GM21619 (cell line): ENCODE results near the gene PDE6B.
"Not testable (repeated sequence)": the region's sequence is repeated elsewhere in the genome, so short reads cannot be mapped to it uniquely, and the experiment has no call there.

Experiments used
- ATAC-seq: cut with Tn5 transposase; IDR thresholded peaks from one replicate; pipeline ENCODE4 v1.9.1; 2021; ENCODE audit not compliant: unreplicated experiment

PDE6B gene

GRCh38 chr4:635851-636627 is 10.7 kb downstream of the PDE6B start:
- ATAC-seq: no peak

DNA sequence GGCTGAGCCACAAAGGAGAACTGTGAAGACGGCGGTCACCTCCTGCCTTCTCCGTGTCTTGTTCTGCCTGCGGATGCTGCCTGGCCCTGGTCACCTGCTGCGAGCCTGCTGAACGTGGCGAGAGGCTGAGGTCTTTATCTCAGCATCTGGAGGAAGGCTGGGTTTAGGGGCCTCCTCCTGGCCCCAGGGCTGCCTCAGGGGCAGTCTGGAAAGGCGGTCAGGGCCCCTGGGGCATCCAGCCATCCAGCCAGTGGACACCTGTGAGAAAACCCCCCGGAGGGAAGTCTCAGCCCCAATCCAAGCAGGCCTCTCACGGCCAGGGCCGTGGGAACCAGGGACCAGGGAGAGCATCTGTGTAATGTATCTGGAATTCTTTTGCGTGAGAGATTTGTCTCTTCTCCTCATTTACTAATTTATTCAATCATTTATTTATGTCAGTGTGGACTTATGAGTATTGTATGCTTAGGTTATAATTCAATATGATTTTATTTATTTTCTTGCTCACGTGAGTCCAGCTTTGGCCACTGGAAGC is 11.3 kb downstream of the PDE6B start:
- ATAC-seq: no peak

DNA sequence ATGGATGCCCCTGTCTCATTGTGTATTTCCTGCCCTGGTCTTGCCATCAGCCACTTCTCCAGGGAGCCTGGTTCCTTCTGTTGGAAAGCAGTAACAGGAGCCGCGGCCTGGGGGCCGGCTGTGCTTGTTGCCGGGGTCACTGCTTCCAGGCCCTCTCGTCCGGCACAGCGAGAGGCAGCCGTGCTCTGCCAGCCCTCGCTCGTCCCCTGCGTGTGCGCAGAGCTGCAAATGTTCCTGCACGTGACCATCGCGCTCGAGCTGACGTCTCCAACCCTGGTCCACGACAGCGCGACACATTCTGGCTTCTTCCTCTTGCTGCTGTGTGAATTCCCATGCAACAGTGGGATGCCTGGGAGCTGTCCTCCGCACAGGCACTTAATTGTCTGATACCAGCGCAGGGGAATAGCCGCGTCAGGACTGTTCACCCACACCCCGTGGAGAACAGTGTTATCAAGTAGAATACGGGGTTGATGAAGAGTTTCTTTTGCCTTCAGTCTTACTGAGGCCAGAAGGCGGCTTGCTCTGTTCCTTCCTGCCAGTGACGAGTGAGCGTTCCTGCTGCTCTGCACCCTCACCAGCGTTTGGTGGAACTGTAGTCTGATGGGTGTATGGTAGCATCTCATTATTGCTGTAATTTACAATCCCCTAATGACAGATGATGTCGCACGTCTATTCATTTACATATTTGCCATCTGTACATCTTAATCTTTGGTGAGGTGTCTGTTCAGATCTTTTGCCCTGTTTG is 12.3 kb downstream of the PDE6B start:
- no peak for ATAC-seq

DNA sequence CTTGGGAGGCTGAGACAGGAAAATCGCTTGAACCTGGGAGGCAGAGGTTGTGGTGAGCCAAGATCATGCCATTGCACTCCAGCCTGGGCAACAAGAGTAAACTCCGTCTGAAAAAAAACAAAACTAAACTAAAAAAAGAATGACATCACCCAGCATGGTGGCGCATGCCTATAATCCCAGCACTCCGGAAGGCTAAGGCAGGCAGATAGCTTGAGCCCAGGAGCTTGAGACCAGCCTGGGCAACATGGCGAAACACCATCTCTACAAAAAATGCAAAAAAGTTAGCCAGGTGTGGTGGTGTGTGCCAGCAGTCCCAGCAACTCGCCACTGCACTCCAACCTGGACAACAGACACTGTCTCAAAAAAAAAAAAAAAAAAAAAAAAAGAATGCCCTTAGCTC is 17.0 kb downstream of the PDE6B start:
- ATAC-seq: not testable (repeated sequence)

GRCh38 chr4:646460-646859 is 21.1 kb downstream of the PDE6B start:
- no peak for ATAC-seq

DNA sequence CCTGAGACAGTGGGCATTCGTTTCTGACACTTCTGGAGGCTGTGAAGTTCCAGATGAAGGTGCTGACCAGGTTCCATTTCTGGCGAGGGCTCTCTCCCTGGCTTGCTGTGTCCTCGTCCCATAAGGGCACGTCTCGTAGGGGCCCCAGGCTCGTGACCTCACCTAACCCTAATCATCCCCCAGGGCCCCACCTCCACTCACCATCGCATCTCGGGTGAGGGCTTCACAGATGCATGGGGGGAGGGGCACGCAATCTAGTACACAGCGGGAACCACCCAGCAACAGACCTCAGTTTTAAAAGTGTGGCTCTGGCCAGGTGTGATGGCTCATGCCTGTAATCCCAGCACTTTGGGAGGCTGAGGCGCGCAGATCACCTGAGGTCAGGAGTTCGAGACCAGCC is 22.1 kb downstream of the PDE6B start:
- ATAC-seq: no peak

DNA sequence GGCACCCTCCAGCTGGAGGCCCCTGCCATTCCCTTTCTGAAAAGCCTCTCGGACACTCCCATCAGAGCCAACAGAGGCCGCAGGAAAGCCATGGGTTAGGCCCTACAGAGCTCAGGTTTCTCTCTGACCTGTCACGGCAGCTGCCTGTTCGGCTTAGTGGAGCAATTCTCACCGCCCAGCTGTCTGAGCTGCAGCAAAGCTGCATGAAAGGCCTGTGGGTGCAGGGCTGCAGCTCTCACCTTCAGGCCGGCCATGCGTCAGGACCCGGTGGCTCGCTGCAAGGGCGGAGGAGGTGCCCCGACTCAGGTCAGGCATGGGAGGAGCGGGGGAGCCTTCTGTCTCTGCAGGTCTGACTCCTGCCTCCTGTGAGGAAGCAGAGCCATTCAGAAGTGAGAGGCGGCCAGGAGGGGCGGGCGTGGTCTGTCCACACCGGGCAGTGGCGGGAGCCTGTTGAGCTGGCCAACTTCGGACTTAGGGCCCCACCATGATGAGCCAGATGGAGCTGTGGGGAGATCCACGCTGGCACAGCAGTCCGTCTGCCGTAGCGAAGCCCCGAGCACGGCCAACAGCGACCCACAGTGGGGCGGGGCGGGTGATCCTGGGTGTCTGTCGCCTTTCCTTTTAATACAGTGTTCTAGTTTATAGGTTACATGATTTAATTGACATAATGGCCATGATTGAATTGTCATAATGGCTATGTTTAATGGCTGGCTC is 23.4 kb downstream of the PDE6B start:
- no peak for ATAC-seq

DNA sequence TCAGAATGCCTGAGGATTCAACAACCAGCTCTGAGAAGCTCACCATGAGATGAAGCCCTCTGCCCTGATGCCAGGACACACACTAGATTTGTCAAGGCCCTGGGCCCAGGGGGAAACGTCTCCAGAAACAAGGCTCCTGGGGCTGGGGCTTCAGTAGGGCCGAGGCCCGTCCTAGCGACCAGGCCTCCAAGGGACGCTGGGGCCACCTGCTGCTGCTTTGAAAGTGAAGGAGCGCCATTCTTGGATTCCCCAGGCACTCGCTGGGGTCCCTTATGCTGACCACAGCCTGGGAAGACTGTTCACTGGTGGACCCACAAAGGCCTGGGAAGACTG is 23.9 kb downstream of the PDE6B start:
- ATAC-seq: no peak

DNA sequence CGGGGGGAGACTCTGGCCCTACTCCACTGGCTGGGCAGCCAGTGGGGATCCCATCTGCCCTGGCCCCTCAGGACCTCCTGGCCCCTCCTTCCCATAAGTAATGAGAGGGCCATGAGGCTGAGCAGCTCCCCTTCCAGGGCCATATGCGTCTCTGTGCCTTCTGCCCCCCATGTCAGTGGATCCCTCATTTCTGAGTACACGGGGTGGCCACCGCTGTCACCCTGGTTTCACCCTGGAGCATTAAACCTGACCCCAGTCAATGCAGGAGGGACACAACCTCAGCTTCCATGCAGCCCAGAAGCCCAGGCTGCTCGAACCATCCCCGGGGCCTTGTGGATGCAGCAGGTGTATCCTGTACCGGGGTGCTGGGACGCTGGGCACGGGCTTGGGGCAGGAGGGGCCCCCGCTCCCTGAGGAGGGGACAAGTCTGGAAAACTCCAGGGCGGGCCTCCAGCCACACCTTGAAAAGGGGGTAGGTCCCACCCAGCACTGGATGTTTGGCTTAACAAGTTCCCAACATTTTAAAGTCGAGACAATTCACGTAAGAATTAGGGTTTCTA is 24.5 kb downstream of the PDE6B start:
- ATAC-seq: no peak

- ATAC-seq: no peak
Observed at GRCh38 chr4:650461-650860, 25.1 kb downstream of the PDE6B start.

DNA sequence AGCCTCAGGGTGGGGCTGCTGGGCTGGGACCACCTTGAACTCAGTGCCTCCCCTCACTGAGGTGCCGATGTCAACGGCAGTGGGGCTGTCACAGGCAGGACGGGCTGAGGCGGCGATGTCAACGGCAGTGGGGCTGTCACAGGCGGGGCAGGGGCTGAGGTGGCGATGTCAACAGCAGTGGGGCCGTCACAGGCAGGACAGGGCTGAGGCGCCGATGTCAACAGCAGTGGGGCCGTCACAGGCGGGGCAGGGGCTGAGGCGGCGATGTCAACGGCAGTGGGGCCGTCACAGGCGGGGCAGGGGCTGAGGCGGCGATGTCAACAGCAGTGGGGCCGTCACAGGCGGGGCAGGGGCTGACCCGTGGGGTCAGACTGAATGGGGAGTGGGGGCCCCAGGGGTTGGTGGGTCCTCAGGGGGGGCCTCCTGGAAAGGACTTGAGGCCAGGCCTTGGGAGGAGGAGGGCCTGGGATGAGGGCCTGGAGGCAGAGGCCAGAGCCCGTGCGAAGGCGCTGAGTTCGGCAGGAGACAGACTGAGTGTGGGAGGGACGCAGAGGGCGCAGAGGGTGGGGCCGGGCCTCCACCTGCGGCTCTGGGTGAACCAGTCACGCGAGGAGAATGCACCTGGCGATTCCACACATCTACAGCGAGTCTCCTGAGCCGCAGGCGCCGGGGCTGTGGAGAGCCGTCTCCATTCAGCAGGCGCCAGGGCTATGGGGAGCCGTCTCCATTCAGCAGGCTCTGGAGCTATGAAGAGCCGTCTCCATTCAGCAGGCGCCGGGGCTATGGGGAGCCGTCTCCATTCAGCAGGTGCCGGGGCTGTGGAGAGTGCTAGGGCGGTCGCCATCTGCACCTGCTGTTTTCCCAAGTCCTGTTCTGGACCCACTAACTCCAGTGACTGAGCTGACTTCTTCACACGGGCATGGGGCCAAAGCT is 25.8 kb downstream of the PDE6B start:
- ATAC-seq: no peak

DNA sequence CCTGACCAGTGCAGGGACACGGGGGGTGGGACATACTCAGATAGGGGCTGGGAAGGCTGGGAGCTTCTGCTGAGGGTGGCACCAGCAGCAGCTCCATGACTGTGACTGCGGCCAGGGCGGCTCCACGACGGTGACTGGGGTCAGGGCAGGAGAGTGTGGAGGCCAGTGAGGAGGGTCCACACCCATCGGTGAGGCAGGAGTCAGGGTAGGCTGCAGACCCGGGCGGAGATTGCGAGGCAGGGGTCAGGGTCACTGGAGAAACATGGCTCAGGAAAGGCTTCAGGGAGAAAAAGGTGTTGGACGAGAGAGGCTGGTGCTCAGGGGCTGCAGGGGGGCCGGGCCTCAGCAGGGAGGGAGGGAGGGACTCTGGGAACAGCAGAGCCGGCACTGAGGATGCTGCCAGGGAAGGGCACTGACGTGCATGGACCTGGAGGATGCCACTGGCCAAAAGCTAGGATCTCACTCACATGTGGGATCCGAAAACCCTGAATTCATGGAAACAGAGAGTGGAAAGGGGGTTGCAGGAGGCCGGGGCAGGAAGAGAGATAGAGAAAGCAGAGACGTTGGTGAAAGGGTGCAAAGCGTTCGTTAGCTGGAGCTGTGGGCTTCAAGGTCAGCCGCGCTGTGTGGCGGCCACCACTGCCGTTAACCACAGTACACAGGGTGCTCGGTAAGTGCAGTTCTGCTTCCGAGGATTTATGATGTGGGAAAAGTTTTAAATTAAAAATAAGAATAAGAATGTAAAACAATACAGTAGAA is 26.7 kb downstream of the PDE6B start:
- ATAC-seq: no peak

DNA sequence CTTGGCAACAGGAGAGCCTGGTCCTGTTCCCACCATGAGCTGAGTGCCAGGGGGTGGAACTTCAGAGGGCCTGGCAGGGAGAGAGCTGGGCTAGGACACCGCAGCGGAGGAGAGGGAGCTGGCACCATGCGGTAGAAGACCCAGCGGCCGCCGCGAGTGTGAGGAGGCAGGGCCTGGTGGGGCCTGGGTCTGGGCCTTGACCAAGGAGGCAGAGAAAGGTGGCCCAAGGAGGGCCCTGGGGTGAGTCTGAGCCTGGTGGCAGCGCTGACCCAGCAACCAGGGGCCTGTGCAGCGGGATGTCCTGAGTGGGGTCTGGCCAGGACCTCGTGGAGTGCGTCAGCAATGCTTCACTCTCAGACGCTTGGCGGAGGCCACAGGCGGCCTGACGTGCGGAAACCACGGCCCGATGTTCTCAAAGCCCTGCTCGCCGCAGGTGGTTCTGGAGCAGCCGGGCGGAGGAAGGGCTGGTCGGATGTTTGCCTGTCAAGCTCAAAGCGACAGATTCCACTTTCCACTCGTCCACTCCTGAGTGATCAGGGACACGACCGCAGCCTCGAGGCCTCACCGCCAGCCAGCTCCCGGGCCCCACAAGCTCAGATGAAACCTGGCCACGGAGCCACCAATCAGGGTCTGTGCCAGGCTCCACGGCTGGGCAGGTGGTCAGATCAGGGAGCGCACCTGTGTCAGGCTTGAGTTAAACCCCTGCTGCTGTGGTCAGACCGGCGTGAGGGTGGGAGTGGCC is 27.9 kb downstream of the PDE6B start:
- no peak for ATAC-seq

GRCh38 chr4:653831-654502 is 28.6 kb downstream of the PDE6B start:
- no peak for ATAC-seq

GRCh38 chr4:654503-654845 is 29.1 kb downstream of the PDE6B start:
- ATAC-seq: no peak

- no peak for ATAC-seq
Observed at GRCh38 chr4:654871-655463, 29.6 kb downstream of the PDE6B start.

DNA sequence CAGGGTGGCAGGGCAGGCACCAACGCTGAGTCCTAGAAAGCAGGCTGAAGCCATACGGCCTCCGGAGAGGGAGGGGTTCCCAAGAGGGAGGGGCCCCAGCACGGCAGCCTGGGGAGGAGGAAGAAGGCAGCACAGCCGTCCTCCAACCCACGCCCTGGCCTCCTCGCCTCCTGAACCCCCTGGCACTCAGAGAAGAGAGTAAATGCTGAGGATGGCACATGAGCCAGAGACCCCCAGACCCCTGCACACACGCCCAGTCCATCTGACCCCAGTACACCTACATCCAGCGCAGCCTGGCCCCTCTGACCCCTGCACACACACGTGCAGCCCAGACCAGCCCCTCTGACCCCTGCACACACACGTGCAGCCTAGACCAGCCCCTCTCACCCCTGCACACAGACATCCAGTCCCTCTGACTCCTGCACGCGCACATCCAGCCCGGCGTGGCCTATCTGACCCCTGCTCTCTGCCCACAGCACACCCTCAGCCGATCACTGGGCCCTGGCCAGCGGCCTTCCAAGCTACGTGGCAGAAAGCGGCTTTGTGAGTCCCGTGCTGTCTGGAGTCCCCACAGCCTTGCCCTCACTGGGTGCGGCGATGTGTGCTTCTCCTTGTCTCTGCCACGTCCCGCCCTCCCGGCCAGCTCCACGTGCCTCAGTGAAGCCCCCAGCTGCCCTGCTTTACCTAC is 30.2 kb downstream of the PDE6B start:
- no peak for ATAC-seq
